ENCODE data around the gene CCNQ.

The CCNQ gene

GRCh38 chrX:153598541-153599191 lies at the start of gene CCNQ:
Gene CCNQ (minus strand): TSS chrX:153599139. CDS start chrX:153599073, 66 bp downstream.
- DNase-seq = peak; percentile 27

DNA sequence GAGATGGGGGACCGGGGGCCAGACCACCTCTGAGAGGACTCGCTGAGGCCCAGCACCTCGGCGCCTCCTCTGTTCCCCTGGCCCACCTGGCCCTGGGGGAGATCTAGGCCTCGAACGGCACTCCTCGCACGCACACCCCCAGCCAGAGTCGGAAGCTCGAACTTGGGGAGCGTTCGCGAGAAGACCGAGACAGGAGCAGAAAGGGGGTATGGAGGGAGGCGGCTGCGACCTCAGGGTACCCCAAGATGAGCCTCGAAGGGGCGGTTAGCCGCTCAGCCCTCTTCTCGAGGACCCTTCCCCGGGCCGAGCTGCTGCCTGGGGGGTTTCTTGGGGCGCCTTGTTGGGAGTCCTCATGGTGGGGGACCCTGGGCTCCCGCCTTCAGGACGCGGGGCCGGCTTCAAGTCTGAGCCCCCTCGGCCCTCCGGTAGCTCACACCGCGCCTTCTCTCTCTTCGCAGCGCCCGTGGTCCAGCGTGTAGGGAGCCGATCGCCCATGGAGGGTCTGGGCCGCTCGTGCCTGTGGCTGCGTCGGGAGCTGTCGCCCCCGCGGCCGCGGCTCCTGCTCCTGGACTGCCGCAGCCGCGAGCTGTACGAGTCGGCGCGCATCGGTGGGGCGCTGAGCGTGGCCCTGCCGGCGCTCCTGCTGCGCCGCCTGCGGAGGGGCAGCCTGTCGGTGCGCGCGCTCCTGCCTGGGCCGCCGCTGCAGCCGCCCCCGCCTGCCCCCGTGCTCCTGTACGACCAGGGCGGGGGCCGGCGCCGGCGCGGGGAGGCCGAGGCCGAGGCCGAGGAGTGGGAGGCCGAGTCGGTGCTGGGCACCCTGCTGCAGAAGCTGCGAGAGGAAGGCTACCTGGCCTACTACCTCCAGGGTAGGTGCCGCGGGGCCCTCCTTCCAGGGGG lies 48.8 kb upstream of the CCNQ start:
- no peak for DNase-seq

GRCh38 chrX:153646620-153647373 lies 47.9 kb upstream of the CCNQ start, which contains the start of gene DUSP9:
Gene DUSP9 (plus strand): TSS chrX:153647203. CDS start chrX:153647954, 751 bp downstream.
- no peak for DNase-seq

GRCh38 chrX:153645921-153646488 lies 47.1 kb upstream of the CCNQ start:
- DNase-seq = no peak

DNA sequence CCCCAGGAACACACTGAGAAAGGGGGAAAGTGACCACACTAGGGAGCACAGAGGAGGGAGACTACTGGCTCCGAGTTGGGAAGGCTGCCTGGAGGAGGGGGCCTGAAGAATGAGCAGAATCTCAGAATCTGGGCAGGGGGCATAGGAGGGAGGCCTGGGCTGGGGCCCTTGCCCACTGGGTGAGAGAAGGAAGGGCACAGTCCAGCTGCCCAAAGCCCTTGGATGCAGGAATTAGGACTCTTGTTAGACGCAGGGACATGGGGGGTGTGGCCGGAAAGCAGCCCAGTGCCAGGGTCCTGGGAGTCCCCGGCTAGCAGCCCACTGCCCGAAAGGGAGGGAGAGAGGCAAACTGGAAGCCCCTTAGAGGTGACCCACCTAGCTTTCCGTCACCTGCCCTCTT lies 46.2 kb upstream of the CCNQ start:
- DNase-seq = no peak

DNA sequence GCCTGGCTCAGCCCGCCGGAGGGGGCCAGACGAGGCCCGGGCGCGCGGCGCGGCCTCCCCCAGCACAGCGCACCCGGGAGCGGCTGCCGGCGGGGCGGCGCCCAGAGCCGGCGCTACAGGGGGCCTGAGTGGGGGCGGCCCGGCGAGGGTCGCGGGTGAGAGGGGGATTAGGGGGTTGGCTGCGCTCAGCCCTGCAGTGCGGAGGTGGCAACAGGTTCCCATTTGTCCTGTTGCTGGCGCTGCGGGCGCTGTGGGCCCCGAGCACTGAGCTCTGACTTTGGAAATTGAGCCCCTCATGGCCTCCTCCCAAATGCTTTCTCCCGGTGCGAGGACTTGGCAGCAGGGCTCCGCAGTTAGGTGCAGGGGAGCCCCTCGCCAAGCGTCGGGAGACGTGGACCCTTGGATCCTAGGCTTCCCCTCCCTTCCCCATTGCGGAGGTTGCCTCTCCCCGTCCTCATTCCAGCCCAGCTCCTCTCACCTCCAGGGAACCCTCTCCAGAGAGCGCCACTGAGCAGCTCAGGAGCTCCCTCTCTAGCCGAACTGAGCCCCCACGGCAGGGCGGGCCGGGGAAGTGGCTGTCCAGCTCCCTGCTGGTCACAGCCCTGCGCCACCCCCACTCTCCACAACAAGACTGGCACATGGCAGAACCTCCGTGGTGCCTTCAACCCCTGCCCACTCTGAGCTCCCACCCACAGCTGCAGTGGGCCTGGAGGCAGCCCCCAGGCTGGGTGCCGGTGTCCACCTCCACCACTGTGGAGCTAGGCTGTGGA lies 45.6 kb upstream of the CCNQ start:
- no peak for DNase-seq

- DNase-seq = no peak
Measured at GRCh38 chrX:153643431-153644351, 44.8 kb upstream of the CCNQ start.

- DNase-seq = no peak
Measured at GRCh38 chrX:153642655-153643430, 43.9 kb upstream of the CCNQ start.

GRCh38 chrX:153642051-153642654 lies 43.2 kb upstream of the CCNQ start:
- peak; percentile 20 for DNase-seq

- no peak for DNase-seq
Measured at GRCh38 chrX:153641627-153642026, 42.7 kb upstream of the CCNQ start.

- no peak for DNase-seq
Measured at GRCh38 chrX:153640736-153641575, 42.0 kb upstream of the CCNQ start.

GRCh38 chrX:153640045-153640686 lies 41.2 kb upstream of the CCNQ start:
- DNase-seq = no peak

DNA sequence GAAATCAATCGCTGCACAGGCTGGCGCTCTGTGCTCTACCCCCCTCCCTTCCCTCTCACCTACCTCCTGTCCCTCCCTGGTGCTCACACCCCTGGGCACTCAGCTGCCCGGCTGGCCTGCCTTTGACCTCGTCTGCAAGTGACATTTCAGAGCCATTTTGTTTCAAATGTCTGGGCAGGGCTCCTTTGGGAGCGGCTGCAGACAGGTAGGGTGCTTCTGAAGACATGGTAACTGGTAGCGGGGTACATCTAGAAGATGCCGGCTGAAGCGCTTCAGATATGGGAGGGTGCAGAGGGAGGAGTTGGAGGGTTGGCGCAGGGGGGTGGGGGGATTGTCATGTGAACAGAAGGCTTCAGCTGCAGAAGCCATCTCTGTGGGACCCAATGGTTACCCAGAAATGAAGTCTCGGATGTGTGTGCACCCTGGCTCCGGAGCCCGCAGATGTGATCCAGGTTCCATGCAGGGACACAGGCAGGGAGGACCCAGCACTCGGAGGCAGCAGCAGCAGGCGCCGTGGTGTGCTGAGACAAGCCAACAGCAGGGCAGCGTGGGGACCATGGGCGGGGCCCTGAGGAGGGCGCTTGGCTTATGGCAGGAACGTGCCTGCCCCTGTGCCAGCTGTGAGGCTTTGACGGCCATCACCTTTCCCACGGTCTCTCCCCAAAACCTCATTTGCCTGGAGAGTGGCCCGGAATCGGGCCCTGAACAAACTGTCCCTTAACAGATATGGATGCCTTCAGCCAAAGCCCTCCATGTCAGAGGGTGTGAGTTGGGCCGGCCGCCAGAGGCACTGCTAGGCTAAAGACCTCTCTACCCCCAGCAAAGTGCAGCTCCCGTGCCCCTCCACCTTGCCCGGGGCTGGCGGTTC lies 40.5 kb upstream of the CCNQ start:
- no peak for DNase-seq

DNA sequence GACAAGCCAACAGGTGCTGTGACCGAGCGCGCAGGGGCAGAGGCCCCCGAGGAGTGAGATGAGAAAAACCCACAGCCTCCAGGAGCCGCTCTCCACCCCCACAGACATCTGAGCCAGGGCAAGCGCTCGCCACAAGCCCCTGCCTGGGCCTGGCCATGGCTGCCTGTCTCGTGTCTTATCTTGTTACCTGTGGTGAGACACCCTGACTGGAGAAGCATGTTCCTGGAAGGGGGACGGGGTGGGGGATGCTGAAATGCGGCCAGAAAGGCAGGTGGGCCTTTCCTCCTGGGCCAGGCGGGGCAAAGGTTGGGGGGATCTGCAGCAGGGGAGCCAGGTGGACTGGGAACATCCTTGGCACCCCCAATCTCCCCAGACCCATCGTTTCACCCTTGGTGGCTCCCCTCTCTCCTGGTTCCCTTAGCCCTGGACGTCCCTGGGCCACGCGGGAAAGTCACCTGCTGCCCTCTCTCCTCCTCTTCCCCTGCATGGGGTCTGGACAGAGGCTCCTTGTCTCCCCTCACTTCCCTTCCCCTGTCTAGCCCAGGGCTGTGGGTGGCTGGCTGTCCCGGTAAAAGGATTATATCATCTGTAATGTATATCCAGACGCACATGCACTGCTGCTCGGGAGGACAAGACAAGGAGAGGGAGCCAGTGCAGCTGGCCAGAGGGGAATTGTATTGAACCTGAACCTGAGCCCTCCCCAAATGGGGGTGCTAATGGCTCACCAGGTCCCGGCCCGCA lies 39.7 kb upstream of the CCNQ start:
- no peak for DNase-seq

DNA sequence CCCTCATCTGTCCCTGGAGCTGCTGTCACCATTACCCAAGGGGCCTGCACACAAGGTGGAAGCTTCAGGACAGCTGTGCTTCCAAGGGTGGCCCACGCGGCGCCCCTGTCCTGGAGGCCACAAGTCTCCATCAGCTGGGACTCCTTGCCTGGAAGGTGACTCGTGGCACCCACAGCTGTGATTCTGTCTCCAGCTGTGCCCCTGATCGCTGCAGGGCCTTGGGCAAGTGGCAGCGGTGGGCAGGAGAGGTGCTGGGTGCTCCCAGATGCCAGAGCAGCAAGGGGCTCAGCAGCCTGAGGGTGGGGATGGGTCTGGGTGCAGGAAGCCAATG lies 39.1 kb upstream of the CCNQ start:
- no peak for DNase-seq

Measured in stimulated activated CD4-positive, alpha-beta T cell treated with anti-CD3 and anti-CD28 coated beads, Interleukin-4, amount 100 ng/mL, for 1 hour (primary cell).